Uterus (tissue), 2 donors: Measurements from ENCODE around the gene CMTM6.

Source experiments
- CTCF ChIP-seq, 4 experiments: fragments of 200-600 bp in 2 of 4; fragments of 450-650 bp in 2 of 4; sonication (generic) in 2 of 4; IDR thresholded peaks; one replicate each; pipeline ENCODE4 v1.5.1; 2016 to 2019; ENCODE audit warnings: antibody characterized with exemption in 4 of 4, mild to moderate bottlenecking in 2 of 4, moderate library complexity in 1 of 4
- POLR2A ChIP-seq, 2 donors: fragments of 450-650 bp; IDR thresholded peaks; one replicate each; pipeline ENCODE4 v1.6.1; 2016; ENCODE audit warnings: antibody characterized with exemption in 2 of 2, mild to moderate bottlenecking in 1 of 2, moderate library complexity in 1 of 2

- TF ChIP-seq CTCF (IDR thresholded peaks at IDR 0.05) (no peak), POLR2A (IDR thresholded peaks at IDR 0.05) (no peak)
Measured at GRCh38 chr3:32498992-32499391, 3.7 kb downstream of the CMTM6 start.
